PC-3 (cell line): Measurements from ENCODE around the gene HRH2. TPM values are rescaled to one million over a fixed set of nuclear protein-coding genes. Genes with fewer than 3 reads are reported as not detected.

Experiments used
- ATAC-seq: fragments of 200-7000 bp; cut with Tn5 transposase; 2 replicates; pipeline ENCODE4 v1.9.1; 2020; ENCODE audit warnings: mild to moderate bottlenecking, moderate library complexity
- BruUV-seq: library from RNA; stranded (reverse); fragments of 400-500 nt; replicated peaks from 2 replicates; lab custom pipeline; 2021; lab: Mats Ljungman, UMichigan
- CTCF ChIA-PET: fragments of 300-600 bp; sonication (Branson Sonifier 250); formaldehyde crosslinking; loops from one replicate; lab custom pipeline; 2022; ENCODE audit warnings: antibody characterized with exemption; lab: Charles Lee
- POLR2A ChIA-PET: fragments of 300-600 bp; sonication (Branson Sonifier 250); formaldehyde crosslinking; loops from one replicate; lab custom pipeline; 2022; ENCODE audit warnings: antibody characterized with exemption; ENCODE audit not compliant: unreplicated experiment; lab: Charles Lee
- DNase-seq: peaks from one replicate; pipeline ENCODE4 v3.0.0-alpha.2; 2015
- H2AFZ ChIP-seq: fragments of 300-600 bp; sonication (generic); 2 replicates; pipeline ENCODE4 v1.6.0; 2016; ENCODE audit warnings: antibody characterized with exemption, low read length
- H3F3A ChIP-seq: fragments of 300-600 bp; sonication (generic); one replicate; pipeline ENCODE4 v1.6.0; 2017; ENCODE audit warnings: antibody characterized with exemption, low read length, control low read depth, mild to moderate bottlenecking; ENCODE audit not compliant: unreplicated experiment
- H3K27ac ChIP-seq: fragments of 300-600 bp; sonication (generic); 2 replicates; pipeline ENCODE4 v1.5.1; 2016; ENCODE audit warnings: mild to moderate bottlenecking, low read length
- H3K27me3 ChIP-seq: fragments of 300-600 bp; sonication (generic); 2 replicates; pipeline ENCODE4 v1.6.1; 2016; ENCODE audit warnings: low read length, mixed read lengths
- H3K36me3 ChIP-seq: fragments of 300-600 bp; sonication (generic); 2 replicates; pipeline ENCODE4 v1.6.1; 2016; ENCODE audit warnings: low read depth, mixed run types, low read length, mixed read lengths
- H3K4me1 ChIP-seq: fragments of 300-600 bp; sonication (generic); 2 replicates; pipeline ENCODE4 v1.5.1; 2016; ENCODE audit warnings: low read length; ENCODE audit not compliant: insufficient read depth
- H3K4me2 ChIP-seq: fragments of 300-600 bp; sonication (generic); 2 replicates; pipeline ENCODE4 v1.6.0; 2016; ENCODE audit warnings: low read length
- H3K4me3 ChIP-seq: fragments of 300-600 bp; sonication (generic); 2 replicates; pipeline ENCODE4 v1.5.1; 2016; ENCODE audit warnings: mild to moderate bottlenecking, low read length, mixed read lengths
- H3K79me2 ChIP-seq: fragments of 300-600 bp; sonication (generic); 2 replicates; pipeline ENCODE4 v1.6.1; 2017; ENCODE audit warnings: low read length, mixed read lengths
- H3K9ac ChIP-seq: fragments of 300-600 bp; sonication (generic); 2 replicates; pipeline ENCODE4 v1.6.0; 2016; ENCODE audit warnings: mild to moderate bottlenecking, low read length
- H3K9me2 ChIP-seq: fragments of 300-600 bp; sonication (generic); replicated peaks from 2 replicates; pipeline ENCODE4 v1.6.1; 2016; ENCODE audit warnings: mixed run types, low read length, mixed read lengths
- H3K9me3 ChIP-seq: fragments of 300-600 bp; sonication (generic); 2 replicates; pipeline ENCODE4 v1.6.1; 2016; ENCODE audit warnings: low read length, mixed read lengths
- H4K20me1 ChIP-seq: fragments of 300-600 bp; sonication (generic); 2 replicates; pipeline ENCODE4 v1.6.1; 2016; ENCODE audit warnings: low read length, mixed read lengths
- EZH2 ChIP-seq: fragments of 300-600 bp; sonication (generic); IDR thresholded peaks from one replicate; pipeline ENCODE4 v1.6.1; 2017; ENCODE audit warnings: antibody characterized with exemption, mild to moderate bottlenecking, low read length; ENCODE audit not compliant: unreplicated experiment
- EZH2phosphoT487 ChIP-seq: fragments of 300-600 bp; sonication (generic); IDR thresholded peaks from 2 replicates; pipeline ENCODE4 v1.6.1; 2018; ENCODE audit warnings: mild to moderate bottlenecking, antibody characterized with exemption, low read length, borderline replicate concordance
- intact Hi-C: fragments of 100-400 bp; cut with micrococcal nuclease; formaldehyde crosslinking; loops from 2 replicates; pipeline ENCODE4 v1.9.0; 2023
- total RNA-seq: library from RNA; depleted of rRNA; stranded (reverse); fragments of >200 nt; gene quantifications from 2 replicates; pipeline ENCODE4 v1.2.3, GENCODE V29; 2014
- TF ChIP-seq, protein P1 (sequence below): fragments of 300-600 bp; sonication (generic); conservative IDR thresholded peaks from 2 replicates; pipeline ENCODE4 v1.5.1; 2017; ENCODE audit warnings: antibody characterized with exemption, low read depth, mild to moderate bottlenecking, low read length

HRH2 gene
- total RNA-seq, 1 experiment from 2014 or later: not detected

GRCh38 chr5:175692996-175693710, 35.3 kb downstream of the HRH2 start:
- no peak overlapping the region for H3K27ac ChIP-seq
- intact Hi-C loops: no loop called here
- peaks cover 51% of the 10 kb centered on the region for H3K27me3 ChIP-seq
- H3K9ac ChIP-seq: no peak overlapping the region
- no TSS peak for BruUV-seq
- no peaks in the 10 kb centered on the region for H3K36me3 ChIP-seq
- ATAC-seq: no peak
- H4K20me1 ChIP-seq: no peaks in the 10 kb centered on the region
- TF ChIP-seq EZH2phosphoT487 (no peak), EZH2 (no peak)
- TF ChIP-seq, protein P1, sequence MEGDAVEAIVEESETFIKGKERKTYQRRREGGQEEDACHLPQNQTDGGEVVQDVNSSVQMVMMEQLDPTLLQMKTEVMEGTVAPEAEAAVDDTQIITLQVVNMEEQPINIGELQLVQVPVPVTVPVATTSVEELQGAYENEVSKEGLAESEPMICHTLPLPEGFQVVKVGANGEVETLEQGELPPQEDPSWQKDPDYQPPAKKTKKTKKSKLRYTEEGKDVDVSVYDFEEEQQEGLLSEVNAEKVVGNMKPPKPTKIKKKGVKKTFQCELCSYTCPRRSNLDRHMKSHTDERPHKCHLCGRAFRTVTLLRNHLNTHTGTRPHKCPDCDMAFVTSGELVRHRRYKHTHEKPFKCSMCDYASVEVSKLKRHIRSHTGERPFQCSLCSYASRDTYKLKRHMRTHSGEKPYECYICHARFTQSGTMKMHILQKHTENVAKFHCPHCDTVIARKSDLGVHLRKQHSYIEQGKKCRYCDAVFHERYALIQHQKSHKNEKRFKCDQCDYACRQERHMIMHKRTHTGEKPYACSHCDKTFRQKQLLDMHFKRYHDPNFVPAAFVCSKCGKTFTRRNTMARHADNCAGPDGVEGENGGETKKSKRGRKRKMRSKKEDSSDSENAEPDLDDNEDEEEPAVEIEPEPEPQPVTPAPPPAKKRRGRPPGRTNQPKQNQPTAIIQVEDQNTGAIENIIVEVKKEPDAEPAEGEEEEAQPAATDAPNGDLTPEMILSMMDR: no peak
- CTCF ChIA-PET: no interaction called here
- H2AFZ ChIP-seq: no peak overlapping the region
- H3K4me2 ChIP-seq: no peak overlapping the region
- POLR2A ChIA-PET: no interaction called here
- H3K4me1 ChIP-seq: no peaks in the 10 kb centered on the region
- no peaks in the 10 kb centered on the region for H3K79me2 ChIP-seq
- H3K9me2 ChIP-seq: no peaks in the 10 kb centered on the region
- DNase-seq: no peak
- no peak overlapping the region for H3K4me3 ChIP-seq
- no peaks in the 10 kb centered on the region for H3F3A ChIP-seq
- no peaks in the 10 kb centered on the region for H3K9me3 ChIP-seq

- Histone ChIP-seq H3K9ac (no peak overlapping the region), H3K79me2 (no peaks in the 10 kb centered on the region), H3K4me1 (no peaks in the 10 kb centered on the region), H4K20me1 (no peaks in the 10 kb centered on the region), H3K4me3 (no peak overlapping the region), H3K27me3 (peaks cover 45% of the 10 kb centered on the region), H3F3A (no peaks in the 10 kb centered on the region), H3K27ac (no peak overlapping the region), H3K9me3 (no peaks in the 10 kb centered on the region), H3K9me2 (no peaks in the 10 kb centered on the region), H3K36me3 (no peaks in the 10 kb centered on the region), H2AFZ (no peak overlapping the region), H3K4me2 (no peak overlapping the region)
- DNase-seq (no peak), ATAC-seq (no peak)
- ChIA-PET CTCF (no interaction called here), POLR2A (no interaction called here)
- intact Hi-C loops: no loop called here
- TF ChIP-seq EZH2 (no peak), EZH2phosphoT487 (no peak)
- TF ChIP-seq, protein P1: no peak
- no TSS peak for BruUV-seq
Measured at GRCh38 chr5:175693741-175694140, 35.9 kb downstream of the HRH2 start.
